MM.1S (cell line): ENCODE results near the gene ADAMTS17.

Experiments
- DNase-seq: peaks from one replicate; pipeline ENCODE4 v3.0.0-alpha.2; 2015
- H2AFZ ChIP-seq: fragments of 300-600 bp; sonication (generic); 2 replicates; pipeline ENCODE4 v1.6.0; 2016; ENCODE audit warnings: antibody characterized with exemption, low read length
- H3F3A ChIP-seq: fragments of 300-600 bp; sonication (generic); 2 replicates; pipeline ENCODE4 v1.6.1; 2016; ENCODE audit warnings: mild to moderate bottlenecking, antibody characterized with exemption, low read length, moderate library complexity, mixed read lengths; ENCODE audit not compliant: insufficient read depth
- H3K27ac ChIP-seq: fragments of 300-600 bp; sonication (generic); 2 replicates; pipeline ENCODE4 v1.5.1; 2016; ENCODE audit warnings: mild to moderate bottlenecking, low read length
- H3K27me3 ChIP-seq: fragments of 300-600 bp; sonication (generic); replicated peaks from 2 replicates; pipeline ENCODE4 v1.6.0; 2016; ENCODE audit warnings: low read length; ENCODE audit not compliant: insufficient read depth
- H3K36me3 ChIP-seq: fragments of 300-600 bp; sonication (generic); replicated peaks from 2 replicates; pipeline ENCODE4 v1.6.1; 2016; ENCODE audit warnings: mild to moderate bottlenecking, low read length, mixed read lengths; ENCODE audit not compliant: insufficient read depth
- H3K4me1 ChIP-seq: fragments of 300-600 bp; sonication (generic); 2 replicates; pipeline ENCODE4 v1.6.1; 2016; ENCODE audit warnings: low read length, mixed read lengths
- H3K4me2 ChIP-seq: fragments of 300-600 bp; sonication (generic); 2 replicates; pipeline ENCODE4 v1.6.0; 2016; ENCODE audit warnings: low read depth, low read length
- H3K4me3 ChIP-seq: fragments of 300-600 bp; sonication (generic); 2 replicates; pipeline ENCODE4 v1.5.1; 2016; ENCODE audit warnings: low read length, mixed read lengths
- H3K79me2 ChIP-seq: fragments of 300-600 bp; sonication (generic); 2 replicates; pipeline ENCODE4 v1.6.1; 2016; ENCODE audit warnings: mixed run types, low read length, mixed read lengths
- H3K9ac ChIP-seq: fragments of 300-600 bp; sonication (generic); 2 replicates; pipeline ENCODE4 v1.6.1; 2016; ENCODE audit warnings: low read length, mixed read lengths
- H3K9me2 ChIP-seq: fragments of 300-600 bp; sonication (generic); replicated peaks from 2 replicates; pipeline ENCODE4 v1.6.1; 2016; ENCODE audit warnings: mild to moderate bottlenecking, low read length, mixed read lengths; ENCODE audit not compliant: insufficient read depth
- H3K9me3 ChIP-seq: fragments of 300-600 bp; sonication (generic); replicated peaks from 2 replicates; pipeline ENCODE4 v1.6.1; 2016; ENCODE audit warnings: mild to moderate bottlenecking, low read length, mixed read lengths; ENCODE audit not compliant: insufficient read depth
- H4K20me1 ChIP-seq: fragments of 300-600 bp; sonication (generic); 2 replicates; pipeline ENCODE4 v1.6.1; 2016; ENCODE audit warnings: mild to moderate bottlenecking, low read length, moderate library complexity, mixed read lengths; ENCODE audit not compliant: insufficient read depth
- EZH2 ChIP-seq: fragments of 300-600 bp; sonication (generic); optimal IDR thresholded peaks from 2 replicates; pipeline ENCODE3; 2017; ENCODE audit warnings: low read depth, mild to moderate bottlenecking, antibody characterized with exemption, low read length, mixed read lengths
- EZH2phosphoT487 ChIP-seq: fragments of 300-600 bp; sonication (generic); IDR thresholded peaks from 2 replicates; pipeline ENCODE4 v1.6.1; 2018; ENCODE audit warnings: antibody characterized with exemption, low read length
- TF ChIP-seq, protein P1 (sequence below): fragments of 300-600 bp; sonication (generic); IDR thresholded peaks from 2 replicates; pipeline ENCODE4 v1.5.1; 2016; ENCODE audit warnings: antibody characterized with exemption, low read length, mixed read lengths

ADAMTS17 gene

DNA sequence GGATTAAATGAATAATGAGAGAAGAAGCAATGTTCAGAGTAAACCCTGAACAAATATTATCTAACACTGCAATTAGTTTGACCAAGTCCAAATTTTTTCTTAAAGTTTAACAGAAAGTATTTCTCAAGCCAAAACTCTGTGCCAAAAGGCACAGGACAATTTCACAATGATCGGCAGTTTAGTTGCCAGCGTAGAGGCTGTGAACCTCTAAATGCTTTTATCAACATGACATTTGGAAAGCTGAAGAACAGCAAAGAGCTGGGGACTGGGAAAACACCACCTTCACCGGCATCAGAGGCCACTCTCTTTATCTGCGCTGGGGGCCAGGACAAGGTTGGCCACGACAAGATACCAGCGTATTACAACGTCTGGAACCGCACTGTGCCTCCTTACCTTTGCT, 125.6 kb downstream of the ADAMTS17 start:
- no peaks in the 10 kb centered on the region for H3K4me1 ChIP-seq
- H3F3A ChIP-seq = no peaks in the 10 kb centered on the region
- H4K20me1 ChIP-seq = no peaks in the 10 kb centered on the region
- H3K9me3 ChIP-seq = no peaks in the 10 kb centered on the region
- H3K9me2 ChIP-seq = no peaks in the 10 kb centered on the region
- no peak overlapping the region for H2AFZ ChIP-seq
- no peak overlapping the region for H3K4me3 ChIP-seq
- H3K36me3 ChIP-seq = no peaks in the 10 kb centered on the region
- TF ChIP-seq, protein P1, sequence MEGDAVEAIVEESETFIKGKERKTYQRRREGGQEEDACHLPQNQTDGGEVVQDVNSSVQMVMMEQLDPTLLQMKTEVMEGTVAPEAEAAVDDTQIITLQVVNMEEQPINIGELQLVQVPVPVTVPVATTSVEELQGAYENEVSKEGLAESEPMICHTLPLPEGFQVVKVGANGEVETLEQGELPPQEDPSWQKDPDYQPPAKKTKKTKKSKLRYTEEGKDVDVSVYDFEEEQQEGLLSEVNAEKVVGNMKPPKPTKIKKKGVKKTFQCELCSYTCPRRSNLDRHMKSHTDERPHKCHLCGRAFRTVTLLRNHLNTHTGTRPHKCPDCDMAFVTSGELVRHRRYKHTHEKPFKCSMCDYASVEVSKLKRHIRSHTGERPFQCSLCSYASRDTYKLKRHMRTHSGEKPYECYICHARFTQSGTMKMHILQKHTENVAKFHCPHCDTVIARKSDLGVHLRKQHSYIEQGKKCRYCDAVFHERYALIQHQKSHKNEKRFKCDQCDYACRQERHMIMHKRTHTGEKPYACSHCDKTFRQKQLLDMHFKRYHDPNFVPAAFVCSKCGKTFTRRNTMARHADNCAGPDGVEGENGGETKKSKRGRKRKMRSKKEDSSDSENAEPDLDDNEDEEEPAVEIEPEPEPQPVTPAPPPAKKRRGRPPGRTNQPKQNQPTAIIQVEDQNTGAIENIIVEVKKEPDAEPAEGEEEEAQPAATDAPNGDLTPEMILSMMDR = no peak
- no peak for TF ChIP-seq EZH2phosphoT487
- no peak for TF ChIP-seq EZH2
- no peak overlapping the region for H3K9ac ChIP-seq
- no peak overlapping the region for H3K27ac ChIP-seq
- H3K4me2 ChIP-seq = no peak overlapping the region
- no peak for DNase-seq
- H3K79me2 ChIP-seq = no peaks in the 10 kb centered on the region
- no peaks in the 10 kb centered on the region for H3K27me3 ChIP-seq

DNA sequence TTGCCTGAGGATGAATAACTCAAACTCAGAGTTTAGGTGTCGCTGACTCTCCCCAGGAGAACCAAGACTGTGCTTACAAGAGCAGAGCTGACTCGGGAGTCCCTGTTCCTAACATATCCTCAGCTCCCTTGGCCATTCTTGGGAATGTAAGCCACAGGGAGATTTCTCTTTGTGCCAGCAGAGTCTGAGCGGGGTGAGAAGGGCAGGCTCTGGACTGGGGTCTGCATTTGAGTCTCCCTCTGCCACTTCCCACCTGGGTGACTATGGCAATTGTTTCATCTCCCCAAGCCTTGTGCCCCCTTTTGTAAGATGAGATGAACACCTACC, 126.0 kb downstream of the ADAMTS17 start:
- Histone ChIP-seq H3K79me2 (no peaks in the 10 kb centered on the region), H3K4me3 (no peak overlapping the region), H3K4me2 (no peak overlapping the region), H3K36me3 (no peaks in the 10 kb centered on the region), H3K9me3 (no peaks in the 10 kb centered on the region), H4K20me1 (no peaks in the 10 kb centered on the region), H3K27me3 (no peaks in the 10 kb centered on the region), H3K27ac (no peak overlapping the region), H3F3A (no peaks in the 10 kb centered on the region), H3K9me2 (no peaks in the 10 kb centered on the region), H3K4me1 (no peaks in the 10 kb centered on the region), H2AFZ (no peak overlapping the region), H3K9ac (no peak overlapping the region)
- TF ChIP-seq, protein P1 = no peak
- TF ChIP-seq EZH2 = no peak
- TF ChIP-seq EZH2phosphoT487 = no peak
- DNase-seq = no peak

DNA sequence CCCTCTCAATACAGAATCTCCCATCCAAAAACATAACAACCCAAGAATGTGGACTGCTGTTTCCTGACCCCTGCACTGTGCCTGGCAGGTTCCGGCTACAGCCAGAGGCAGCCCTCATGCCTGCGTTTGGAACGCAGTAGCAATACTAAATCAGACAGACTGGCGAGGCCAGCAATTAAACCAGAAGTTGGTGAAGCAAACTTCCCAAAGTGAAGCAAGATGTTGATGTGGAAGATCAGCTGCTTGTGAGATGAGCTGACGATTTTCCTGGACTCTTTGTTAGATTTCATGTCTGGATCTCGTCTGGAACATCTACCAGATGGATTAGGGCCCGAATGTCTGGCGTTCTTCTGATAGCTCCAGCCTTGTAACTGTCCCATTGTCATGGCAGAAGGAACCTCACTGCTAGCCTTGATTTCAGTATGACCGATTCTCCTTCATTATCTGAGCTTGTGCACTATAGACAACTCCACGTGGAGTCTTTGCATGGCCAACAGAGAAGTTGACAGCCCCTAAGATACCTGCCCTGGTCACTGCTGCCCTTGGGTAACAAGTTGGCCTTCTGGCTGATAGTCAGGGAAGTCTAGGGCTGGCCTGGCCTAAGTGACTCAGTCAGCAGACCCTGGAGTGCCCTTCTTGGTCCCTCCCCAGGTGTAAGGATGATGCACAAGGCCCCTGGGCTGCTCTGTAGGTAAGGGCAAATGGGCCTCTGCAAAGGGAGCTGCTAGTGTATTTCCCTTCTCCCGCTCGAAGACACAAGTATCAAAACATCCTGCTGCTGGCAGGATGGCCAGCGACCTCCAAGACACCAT, 126.5 kb downstream of the ADAMTS17 start:
- Histone ChIP-seq H3K9ac (no peak overlapping the region), H3K27me3 (no peaks in the 10 kb centered on the region), H3K4me3 (no peak overlapping the region), H4K20me1 (no peaks in the 10 kb centered on the region), H3K9me3 (no peaks in the 10 kb centered on the region), H3K27ac (no peak overlapping the region), H3K4me2 (no peak overlapping the region), H3K36me3 (no peaks in the 10 kb centered on the region), H3F3A (no peaks in the 10 kb centered on the region), H3K79me2 (no peaks in the 10 kb centered on the region), H3K4me1 (no peaks in the 10 kb centered on the region), H2AFZ (no peak overlapping the region), H3K9me2 (no peaks in the 10 kb centered on the region)
- DNase-seq = no peak
- TF ChIP-seq, protein P1 = no peak
- TF ChIP-seq EZH2phosphoT487 (no peak), EZH2 (no peak)
